ENCODE data around the gene NTM.
A peak's percentile ranks its signal among the peaks of the same experiment; 100 is the strongest.

Gene NTM

DNA sequence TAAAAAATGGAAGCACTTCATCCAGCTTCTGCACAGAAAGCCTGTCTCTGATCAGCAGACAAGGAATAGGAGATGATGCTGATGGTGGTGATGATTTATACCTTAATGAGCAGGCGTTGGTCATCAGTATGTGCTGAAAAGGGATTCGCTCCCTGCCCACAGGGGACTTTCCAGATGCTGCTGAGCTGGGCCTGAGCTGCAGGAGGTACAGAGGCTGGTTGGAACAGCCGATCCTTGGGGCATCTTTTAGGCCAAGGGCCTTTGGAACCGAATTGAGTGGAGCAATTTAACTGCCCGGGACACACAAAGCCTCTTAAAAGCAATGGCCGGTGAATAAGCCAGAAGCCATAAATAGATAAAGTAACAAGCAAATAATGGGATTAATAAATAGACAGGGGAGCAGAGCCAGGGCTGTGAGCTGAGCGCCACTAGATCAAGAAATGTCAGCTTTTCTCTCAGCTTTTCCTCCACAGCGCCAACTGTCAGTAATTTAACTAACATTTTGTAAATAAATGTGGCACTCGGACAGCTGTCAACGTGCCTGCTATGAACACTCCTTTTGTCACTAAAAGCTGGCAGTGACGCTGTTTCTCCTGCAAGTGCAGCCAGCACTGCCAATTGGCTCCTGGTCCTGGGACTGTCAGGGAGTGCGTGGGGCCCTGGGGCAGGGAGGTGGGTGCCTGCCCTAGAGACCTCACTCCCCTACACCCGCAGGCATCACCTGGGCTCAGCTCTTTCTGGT lies 562.3 kb downstream of the NTM start:
- H3K4me1 ChIP-seq = peaks cover 3% of the 10 kb centered on the region
- H3K4me2 ChIP-seq (ENCODE audit: low read length) = no peak overlapping the region
- H3K79me2 ChIP-seq = peaks cover 22% of the 10 kb centered on the region
- TF ChIP-seq, protein P1, sequence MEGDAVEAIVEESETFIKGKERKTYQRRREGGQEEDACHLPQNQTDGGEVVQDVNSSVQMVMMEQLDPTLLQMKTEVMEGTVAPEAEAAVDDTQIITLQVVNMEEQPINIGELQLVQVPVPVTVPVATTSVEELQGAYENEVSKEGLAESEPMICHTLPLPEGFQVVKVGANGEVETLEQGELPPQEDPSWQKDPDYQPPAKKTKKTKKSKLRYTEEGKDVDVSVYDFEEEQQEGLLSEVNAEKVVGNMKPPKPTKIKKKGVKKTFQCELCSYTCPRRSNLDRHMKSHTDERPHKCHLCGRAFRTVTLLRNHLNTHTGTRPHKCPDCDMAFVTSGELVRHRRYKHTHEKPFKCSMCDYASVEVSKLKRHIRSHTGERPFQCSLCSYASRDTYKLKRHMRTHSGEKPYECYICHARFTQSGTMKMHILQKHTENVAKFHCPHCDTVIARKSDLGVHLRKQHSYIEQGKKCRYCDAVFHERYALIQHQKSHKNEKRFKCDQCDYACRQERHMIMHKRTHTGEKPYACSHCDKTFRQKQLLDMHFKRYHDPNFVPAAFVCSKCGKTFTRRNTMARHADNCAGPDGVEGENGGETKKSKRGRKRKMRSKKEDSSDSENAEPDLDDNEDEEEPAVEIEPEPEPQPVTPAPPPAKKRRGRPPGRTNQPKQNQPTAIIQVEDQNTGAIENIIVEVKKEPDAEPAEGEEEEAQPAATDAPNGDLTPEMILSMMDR (IDR thresholded peaks at IDR 0.05) = no peak
- no peak overlapping the region for H2AFZ ChIP-seq
- H3K4me3 ChIP-seq (ENCODE audit: low read depth, low read length) = no peak overlapping the region
- no peaks in the 10 kb centered on the region for H3K27me3 ChIP-seq (ENCODE audit: control insufficient read depth, insufficient read depth, low read length)
- no peaks in the 10 kb centered on the region for H3K9me3 ChIP-seq (ENCODE audit: control insufficient read depth, low read length)
- H3K36me3 ChIP-seq (ENCODE audit: control insufficient read depth, insufficient read depth, low read length) = no peaks in the 10 kb centered on the region
- no peak overlapping the region for H3K27ac ChIP-seq
- H3K9ac ChIP-seq = no peak overlapping the region

DNA sequence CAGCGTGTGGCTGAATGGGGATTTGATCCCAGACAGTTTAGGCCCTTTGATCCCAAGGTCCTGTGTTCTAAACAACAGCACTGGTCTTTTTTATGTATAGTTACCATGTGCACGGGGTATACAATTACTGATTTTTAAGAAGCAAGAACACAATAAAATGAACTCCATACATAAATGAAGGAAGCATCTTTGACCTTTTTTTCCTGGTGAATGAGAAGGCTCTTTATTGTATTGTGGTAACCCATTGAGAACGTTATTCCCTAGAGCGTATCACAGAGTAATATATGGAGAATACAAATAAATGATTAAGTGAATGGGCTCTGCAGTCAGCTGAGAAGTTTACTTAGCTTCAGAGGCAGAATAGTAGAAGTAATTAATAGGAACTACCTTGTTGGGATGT lies 563.6 kb downstream of the NTM start:
- H3K9me3 ChIP-seq (ENCODE audit: control insufficient read depth, low read length) = no peaks in the 10 kb centered on the region
- H3K27me3 ChIP-seq (ENCODE audit: control insufficient read depth, insufficient read depth, low read length) = no peaks in the 10 kb centered on the region
- H3K4me3 ChIP-seq (ENCODE audit: low read depth, low read length) = no peak overlapping the region
- H3K36me3 ChIP-seq (ENCODE audit: control insufficient read depth, insufficient read depth, low read length) = no peaks in the 10 kb centered on the region
- no peak overlapping the region for H3K27ac ChIP-seq
- TF ChIP-seq, protein P1 (IDR thresholded peaks at IDR 0.05) = no peak
- peaks cover 29% of the 10 kb centered on the region for H3K79me2 ChIP-seq
- H3K4me1 ChIP-seq = peaks cover 6% of the 10 kb centered on the region
- H3K4me2 ChIP-seq (ENCODE audit: low read length) = no peak overlapping the region
- H2AFZ ChIP-seq = no peak overlapping the region
- H3K9ac ChIP-seq = no peak overlapping the region

DNA sequence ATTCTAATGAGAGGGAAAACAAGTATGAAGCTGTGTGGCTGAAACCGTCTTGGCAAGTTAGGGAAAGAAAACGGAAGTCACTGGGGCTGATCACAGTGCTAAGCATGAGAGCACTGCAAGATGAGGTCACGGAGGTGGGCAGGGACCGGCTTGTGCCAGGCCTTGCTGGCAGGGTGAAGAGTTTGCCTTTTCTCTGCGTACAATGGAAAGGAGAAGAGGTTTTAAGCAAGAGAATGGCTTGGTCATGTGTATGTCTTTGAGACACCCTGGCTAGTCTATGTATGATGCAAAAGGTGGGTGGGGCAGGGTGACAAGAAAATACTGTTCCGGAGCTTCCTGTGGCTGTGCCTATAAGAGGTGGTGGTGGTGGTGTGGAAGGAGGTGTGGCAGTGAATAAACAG lies 567.9 kb downstream of the NTM start:
- Histone ChIP-seq H3K4me2 (ENCODE audit: low read length) (no peak overlapping the region), H3K9ac (no peak overlapping the region), H3K4me3 (ENCODE audit: low read depth, low read length) (no peak overlapping the region), H3K36me3 (ENCODE audit: control insufficient read depth, insufficient read depth, low read length) (no peaks in the 10 kb centered on the region), H2AFZ (no peak overlapping the region), H3K4me1 (peaks cover 14% of the 10 kb centered on the region), H3K79me2 (peaks cover 29% of the 10 kb centered on the region), H3K9me3 (ENCODE audit: control insufficient read depth, low read length) (no peaks in the 10 kb centered on the region), H3K27me3 (ENCODE audit: control insufficient read depth, insufficient read depth, low read length) (no peaks in the 10 kb centered on the region), H3K27ac (no peak overlapping the region)
- TF ChIP-seq, protein P1 (IDR thresholded peaks at IDR 0.05) = no peak

DNA sequence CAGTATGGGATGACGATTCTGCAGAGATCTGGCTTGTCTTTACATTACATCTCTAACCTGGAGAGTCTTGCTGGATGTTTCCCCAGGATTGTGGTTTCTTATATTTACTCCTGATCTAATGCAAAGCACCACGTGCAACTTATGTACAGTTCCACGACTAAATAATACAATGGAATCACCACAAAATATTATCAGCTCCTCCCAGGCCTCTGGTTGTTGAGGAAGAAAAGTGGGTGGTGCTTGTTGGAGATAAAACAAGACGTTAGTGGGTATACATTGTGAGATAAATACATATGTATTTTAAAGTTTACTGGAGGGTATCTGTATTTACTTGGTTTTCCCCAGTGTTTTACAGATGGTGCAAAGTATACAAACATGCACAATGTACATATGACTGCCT lies 569.7 kb downstream of the NTM start:
- no peak overlapping the region for H2AFZ ChIP-seq
- H3K27ac ChIP-seq = no peak overlapping the region
- no peaks in the 10 kb centered on the region for H3K27me3 ChIP-seq (ENCODE audit: control insufficient read depth, insufficient read depth, low read length)
- H3K4me1 ChIP-seq = peaks cover 14% of the 10 kb centered on the region
- TF ChIP-seq, protein P1 (IDR thresholded peaks at IDR 0.05) = no peak
- no peak overlapping the region for H3K9ac ChIP-seq
- no peaks in the 10 kb centered on the region for H3K9me3 ChIP-seq (ENCODE audit: control insufficient read depth, low read length)
- peaks cover 28% of the 10 kb centered on the region for H3K79me2 ChIP-seq
- no peaks in the 10 kb centered on the region for H3K36me3 ChIP-seq (ENCODE audit: control insufficient read depth, insufficient read depth, low read length)
- no peak overlapping the region for H3K4me2 ChIP-seq (ENCODE audit: low read length)
- no peak overlapping the region for H3K4me3 ChIP-seq (ENCODE audit: low read depth, low read length)

DNA sequence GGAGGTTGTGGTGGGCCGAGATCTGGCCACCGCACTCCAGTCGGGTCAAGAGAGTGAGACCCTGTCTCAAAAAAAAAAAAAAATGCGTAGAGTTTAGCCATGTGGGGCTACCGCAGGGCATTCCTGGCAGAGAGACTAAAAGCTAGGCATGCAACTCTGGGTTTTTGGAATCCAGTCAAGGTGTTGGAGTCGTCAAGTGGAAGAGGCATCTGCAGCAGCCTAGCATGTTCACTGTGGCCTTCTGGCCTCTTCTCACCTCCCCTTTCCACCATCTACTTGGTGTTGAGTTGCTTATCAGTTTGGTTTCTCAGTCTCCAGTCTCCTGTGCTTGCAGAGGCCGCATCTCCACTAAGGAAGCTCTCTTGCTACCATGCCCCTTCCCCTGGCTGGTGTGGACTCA lies 572.5 kb downstream of the NTM start:
- no peak overlapping the region for H2AFZ ChIP-seq
- peaks cover 13% of the 10 kb centered on the region for H3K4me1 ChIP-seq
- H3K36me3 ChIP-seq (ENCODE audit: control insufficient read depth, insufficient read depth, low read length) = no peaks in the 10 kb centered on the region
- H3K4me3 ChIP-seq (ENCODE audit: low read depth, low read length) = no peak overlapping the region
- peaks cover 29% of the 10 kb centered on the region for H3K79me2 ChIP-seq
- no peaks in the 10 kb centered on the region for H3K27me3 ChIP-seq (ENCODE audit: control insufficient read depth, insufficient read depth, low read length)
- H3K27ac ChIP-seq = peak overlapping the region; percentile 39
- H3K9me3 ChIP-seq (ENCODE audit: control insufficient read depth, low read length) = no peaks in the 10 kb centered on the region
- TF ChIP-seq, protein P1 (IDR thresholded peaks at IDR 0.05) = no peak
- no peak overlapping the region for H3K4me2 ChIP-seq (ENCODE audit: low read length)
- H3K9ac ChIP-seq = no peak overlapping the region

Data from parathyroid adenoma (tissue), 2 donors.